BLaER1 treated with 17β-estradiol and CSF1 and Interleukin-3, amounts not matched to agents 10 nM and 100 nM (cell line): ENCODE results near the gene CYP2W1.
A peak's percentile ranks its signal among the peaks of the same experiment; 100 is the strongest.

Experiments used
- H3K27ac ChIP-seq, 11 experiments: shearing (Covaris generic); formaldehyde crosslinking; 2 replicates each; pipeline ENCODE4 v1.8.1; 2022
- H3K27me3 ChIP-seq, 11 experiments: shearing (Covaris generic); formaldehyde crosslinking; 2 replicates each; pipeline ENCODE4 v1.8.1; 2022
- H3K36me3 ChIP-seq, 11 experiments: shearing (Covaris generic); formaldehyde crosslinking; 2 replicates each; pipeline ENCODE4 v1.8.1; 2022
- H3K4me1 ChIP-seq, 10 experiments: shearing (Covaris generic); formaldehyde crosslinking; 2 replicates each; pipeline ENCODE4 v1.8.1; 2022
- H3K4me2 ChIP-seq, 11 experiments: shearing (Covaris generic); formaldehyde crosslinking; 2 replicates each; pipeline ENCODE4 v1.8.1; 2022
- H3K4me3 ChIP-seq, 10 experiments: shearing (Covaris generic); formaldehyde crosslinking; 2 replicates each; pipeline ENCODE4 v1.8.1; 2022
- H3K9ac ChIP-seq, 11 experiments: shearing (Covaris generic); formaldehyde crosslinking; 2 replicates each; pipeline ENCODE4 v1.8.1; 2022
- H3K9me3 ChIP-seq, 11 experiments: shearing (Covaris generic); formaldehyde crosslinking; replicated peaks in 1 of 11; 2 replicates each; pipeline ENCODE4 v1.8.1; 2022
- H4K20me1 ChIP-seq, 11 experiments: shearing (Covaris generic); formaldehyde crosslinking; 2 replicates each; pipeline ENCODE4 v1.8.1; 2022
- Cebpa-rat ChIP-seq, 11 experiments: shearing (Covaris generic); IDR thresholded peaks; 2 replicates each; pipeline ENCODE4 v1.8.1; 2022

Gene CYP2W1

GRCh38 chr7:985127-985416 lies 2.1 kb downstream of the CYP2W1 start:
- Histone ChIP-seq H4K20me1 (peaks cover 0 to 4% (median 0%) of the 10 kb centered on the region in 11 experiments; a peak in 1 of 22 replicates), H3K27me3 (peaks cover 0 to 24% (median 0%) of the 10 kb centered on the region in 11 experiments; a peak in 4 of 22 replicates), H3K9ac (peak overlapping the region in 2 of 11 experiments; percentile 32 to 34; a peak in 2 of 22 replicates), H3K9me3 (no peaks in the 10 kb centered on the region), H3K4me2 (peak overlapping the region in 9 of 11 experiments; percentile 53 to 94 (median 75); a peak in 17 of 22 replicates), H3K4me3 (no peak overlapping the region), H3K36me3 (no peaks in the 10 kb centered on the region), H3K4me1 (peaks cover 42 to 96% (median 91%) of the 10 kb centered on the region in 10 experiments), H3K27ac (peak overlapping the region in 4 of 11 experiments; percentile 25 to 69 (median 48); a peak in 4 of 22 replicates)
- no peak for TF ChIP-seq Cebpa-rat (IDR thresholded peaks at IDR 0.05)

GRCh38 chr7:985915-986741 lies 3.1 kb downstream of the CYP2W1 start:
- Histone ChIP-seq H3K4me1 (peaks cover 36 to 94% (median 87%) of the 10 kb centered on the region in 10 experiments), H3K9ac (peak overlapping the region in 5 of 11 experiments; percentile 12 to 68 (median 37); a peak in 7 of 22 replicates), H3K4me2 (peak overlapping the region; percentile 34 to 94 (median 72); a peak in 21 of 22 replicates), H3K27me3 (peaks cover 0 to 24% (median 0%) of the 10 kb centered on the region in 11 experiments; a peak in 4 of 22 replicates), H3K9me3 (no peaks in the 10 kb centered on the region), H3K27ac (peak overlapping the region in 7 of 11 experiments; percentile 6 to 69 (median 60); a peak in 10 of 22 replicates), H3K4me3 (peak overlapping the region in 1 of 10 experiments; percentile 19; a peak in 1 of 20 replicates), H3K36me3 (no peaks in the 10 kb centered on the region), H4K20me1 (peaks cover 0 to 4% (median 0%) of the 10 kb centered on the region in 11 experiments; a peak in 1 of 22 replicates)
- TF ChIP-seq Cebpa-rat (IDR thresholded peaks at IDR 0.05), result no peak

- Histone ChIP-seq H3K27me3 (peaks cover 0 to 31% (median 0%) of the 10 kb centered on the region in 11 experiments; a peak in 4 of 22 replicates), H3K36me3 (no peaks in the 10 kb centered on the region), H3K27ac (peak overlapping the region in 6 of 11 experiments; percentile 22 to 69 (median 60); a peak in 12 of 22 replicates), H3K4me2 (peak overlapping the region; percentile 53 to 94 (median 72); a peak in 21 of 22 replicates), H3K9ac (peak overlapping the region in 8 of 11 experiments; percentile 10 to 68 (median 36); a peak in 10 of 22 replicates), H4K20me1 (peaks cover 0 to 4% (median 0%) of the 10 kb centered on the region in 11 experiments; a peak in 1 of 22 replicates), H3K9me3 (no peaks in the 10 kb centered on the region), H3K4me1 (peaks cover 41 to 94% (median 87%) of the 10 kb centered on the region in 10 experiments), H3K4me3 (peak overlapping the region in 1 of 10 experiments; percentile 19; a peak in 2 of 20 replicates)
- no peak for TF ChIP-seq Cebpa-rat (IDR thresholded peaks at IDR 0.05)
Observed at GRCh38 chr7:986766-987751, 4.1 kb downstream of the CYP2W1 start.

- no peak for TF ChIP-seq Cebpa-rat (IDR thresholded peaks at IDR 0.05)
- H3K4me2 ChIP-seq, result peak overlapping the region; percentile 53 to 94 (median 72)
- peak overlapping the region in 6 of 11 experiments; percentile 22 to 69 (median 60); a peak in 11 of 22 replicates for H3K27ac ChIP-seq
- H4K20me1 ChIP-seq, result peaks cover 0 to 4% (median 0%) of the 10 kb centered on the region in 11 experiments; a peak in 1 of 22 replicates
- peak overlapping the region in 8 of 11 experiments; percentile 10 to 68 (median 40); a peak in 13 of 22 replicates for H3K9ac ChIP-seq
- H3K27me3 ChIP-seq, result peaks cover 0 to 28% (median 0%) of the 10 kb centered on the region in 11 experiments; a peak in 4 of 22 replicates
- peak overlapping the region in 1 of 10 experiments; percentile 31; a peak in 2 of 20 replicates for H3K4me3 ChIP-seq
- H3K9me3 ChIP-seq, result no peaks in the 10 kb centered on the region
- H3K36me3 ChIP-seq, result no peaks in the 10 kb centered on the region
- H3K4me1 ChIP-seq, result peaks cover 43 to 94% (median 87%) of the 10 kb centered on the region in 10 experiments
Observed at GRCh38 chr7:987909-988308, 4.9 kb downstream of the CYP2W1 start.

- H3K36me3 ChIP-seq, result no peaks in the 10 kb centered on the region
- peaks cover 0 to 6% (median 0%) of the 10 kb centered on the region in 11 experiments; a peak in 1 of 22 replicates for H4K20me1 ChIP-seq
- peak overlapping the region in 6 of 11 experiments; percentile 22 to 69 (median 60); a peak in 7 of 22 replicates for H3K27ac ChIP-seq
- H3K27me3 ChIP-seq, result peaks cover 0 to 28% (median 0%) of the 10 kb centered on the region in 11 experiments; a peak in 4 of 22 replicates
- peak overlapping the region in 7 of 11 experiments; percentile 12 to 68 (median 37); a peak in 10 of 22 replicates for H3K9ac ChIP-seq
- H3K9me3 ChIP-seq, result no peaks in the 10 kb centered on the region
- no peak for TF ChIP-seq Cebpa-rat (IDR thresholded peaks at IDR 0.05)
- H3K4me3 ChIP-seq, result peak overlapping the region in 1 of 10 experiments; percentile 31; a peak in 2 of 20 replicates
- H3K4me2 ChIP-seq, result peak overlapping the region; percentile 53 to 94 (median 72)
- H3K4me1 ChIP-seq, result peaks cover 47 to 94% (median 87%) of the 10 kb centered on the region in 10 experiments
Observed at GRCh38 chr7:988426-988911, 5.5 kb downstream of the CYP2W1 start.

- H4K20me1 ChIP-seq, result peaks cover 0 to 11% (median 0%) of the 10 kb centered on the region in 11 experiments; a peak in 1 of 22 replicates
- H3K9ac ChIP-seq, result no peak overlapping the region
- no peaks in the 10 kb centered on the region for H3K9me3 ChIP-seq
- H3K4me1 ChIP-seq, result peaks cover 49 to 94% (median 87%) of the 10 kb centered on the region in 10 experiments
- H3K4me2 ChIP-seq, result peak overlapping the region in 6 of 11 experiments; percentile 20 to 87 (median 36); a peak in 6 of 22 replicates
- no peaks in the 10 kb centered on the region for H3K36me3 ChIP-seq
- no peak for TF ChIP-seq Cebpa-rat (IDR thresholded peaks at IDR 0.05)
- no peak overlapping the region for H3K4me3 ChIP-seq
- H3K27me3 ChIP-seq, result peaks cover 0 to 28% (median 0%) of the 10 kb centered on the region in 11 experiments; a peak in 5 of 22 replicates
- no peak overlapping the region for H3K27ac ChIP-seq
Observed at GRCh38 chr7:988963-989529, 6.1 kb downstream of the CYP2W1 start.

GRCh38 chr7:990352-990932 lies 7.5 kb downstream of the CYP2W1 start:
- Histone ChIP-seq H3K36me3 (no peaks in the 10 kb centered on the region), H3K27ac (no peak overlapping the region), H3K4me2 (peak overlapping the region in 3 of 11 experiments; percentile 76 to 91 (median 90); a peak in 2 of 22 replicates), H3K27me3 (peaks cover 7 to 38% (median 12%) of the 10 kb centered on the region in 11 experiments; a peak in 15 of 22 replicates), H4K20me1 (peaks cover 0 to 22% (median 5%) of the 10 kb centered on the region in 11 experiments; a peak in 7 of 22 replicates), H3K9ac (no peak overlapping the region), H3K4me1 (peaks cover 51 to 94% (median 86%) of the 10 kb centered on the region in 10 experiments), H3K4me3 (no peak overlapping the region), H3K9me3 (no peaks in the 10 kb centered on the region)
- TF ChIP-seq Cebpa-rat (IDR thresholded peaks at IDR 0.05), result no peak
